HG02763 (cell line): ENCODE measurements around the gene ZNF765.
"Not testable (repeated sequence)": the region's sequence is repeated elsewhere in the genome, so short reads cannot be mapped to it uniquely, and the experiment has no call there.

Source experiments
- ATAC-seq: cut with Tn5 transposase; IDR thresholded peaks from one replicate; pipeline ENCODE4 v1.9.1; 2021; ENCODE audit warnings: mild to moderate bottlenecking, moderate library complexity; ENCODE audit not compliant: unreplicated experiment

Gene ZNF765

DNA sequence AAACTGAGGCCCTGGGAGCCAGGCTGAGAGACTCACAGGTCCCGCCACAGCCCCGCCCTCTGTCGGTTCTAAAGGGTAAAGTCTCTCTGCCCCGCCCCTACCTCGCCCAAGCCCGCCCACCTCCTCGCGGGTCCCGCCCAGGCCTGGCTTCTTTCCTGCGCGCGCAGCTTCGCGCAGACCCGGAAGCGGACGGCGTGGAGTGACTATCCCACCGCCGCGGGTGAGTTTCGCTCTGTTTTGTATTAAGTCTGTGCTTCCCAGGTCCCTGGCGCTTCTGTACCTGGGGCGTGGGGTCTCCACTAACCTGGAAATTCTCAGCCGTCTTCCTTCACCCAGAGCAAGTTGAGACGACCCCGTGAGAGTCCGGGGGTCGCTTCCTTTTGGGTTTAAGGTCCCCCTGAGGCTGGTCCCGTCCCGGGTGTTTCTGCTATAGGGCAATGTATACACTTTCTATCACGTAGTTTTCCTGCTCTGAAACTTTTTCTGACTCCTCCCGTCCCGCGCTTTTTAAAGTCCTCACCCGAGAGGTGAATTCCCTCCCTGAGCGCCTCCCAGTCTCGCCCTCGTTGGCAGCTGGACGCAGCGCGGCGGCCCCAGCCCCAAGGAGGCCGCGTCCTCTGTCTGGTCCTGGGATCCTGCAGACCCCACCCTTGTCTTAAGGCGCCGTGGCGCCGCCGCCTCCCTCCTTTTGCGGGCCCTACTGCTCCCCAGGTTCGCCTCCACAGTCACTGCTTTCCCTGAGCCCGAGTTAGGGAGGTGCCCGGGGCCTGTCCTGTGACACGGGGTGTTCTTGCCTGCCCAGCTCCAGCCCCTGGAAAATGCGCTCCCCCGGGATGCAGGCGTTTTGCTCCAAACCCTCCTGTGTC is at the start of gene ZNF765:
TSS of gene ZNF765 (plus strand) at position 176 of the 866 bp plus-strand sequence. CDS start 2,867 bp downstream, outside the sequence.
- ATAC-seq: peak; percentile 78

DNA sequence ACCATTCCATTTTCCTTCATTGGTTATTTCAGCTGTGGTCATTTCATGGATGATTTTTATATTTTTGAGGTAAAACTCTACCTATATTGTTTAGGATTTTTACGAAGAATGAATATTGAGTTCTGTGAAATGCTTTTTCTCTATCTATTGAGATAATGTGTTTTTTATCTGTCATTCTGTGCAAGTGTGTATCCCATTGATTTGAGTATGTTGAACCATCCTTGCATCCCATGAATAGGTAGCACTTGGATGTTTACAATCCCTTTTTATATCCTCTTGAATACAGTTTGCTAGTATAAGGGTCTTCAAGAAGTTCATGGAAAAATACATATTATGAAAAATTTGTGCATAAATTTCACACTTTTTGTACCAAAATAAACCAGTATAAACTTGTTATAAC is 39.2 kb upstream of the ZNF765 start:
- ATAC-seq: no peak

- ATAC-seq: no peak
Measured at GRCh38 chr19:53357821-53358581, 36.9 kb upstream of the ZNF765 start.

DNA sequence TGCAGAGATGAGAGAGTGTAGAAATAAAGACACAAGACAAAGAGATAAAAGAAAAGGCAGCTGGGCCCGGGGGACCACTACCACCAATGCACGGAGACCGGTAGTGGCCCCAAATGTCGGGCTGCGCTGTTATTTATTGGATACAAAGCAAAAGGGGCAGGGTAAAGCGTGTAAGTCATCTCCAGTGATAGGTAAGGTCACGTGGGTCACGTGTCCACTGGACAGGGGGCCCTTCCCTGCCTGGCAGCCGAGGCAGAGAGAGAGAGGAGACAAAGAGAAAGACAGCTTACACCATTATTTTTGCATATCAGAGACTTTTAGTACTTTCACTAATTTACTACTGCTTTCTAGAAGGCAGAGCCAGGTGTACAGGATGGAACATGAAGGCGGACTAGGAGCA is 34.9 kb upstream of the ZNF765 start:
- not testable (repeated sequence) for ATAC-seq

GRCh38 chr19:53365134-53365898 is 29.6 kb upstream of the ZNF765 start, which contains the start of gene ZNF525:
Gene ZNF525, plus strand, starts transcription at chr19:53365705. Its CDS starts 6,577 bp downstream, at chr19:53372282.
- ATAC-seq: peak; percentile 97

DNA sequence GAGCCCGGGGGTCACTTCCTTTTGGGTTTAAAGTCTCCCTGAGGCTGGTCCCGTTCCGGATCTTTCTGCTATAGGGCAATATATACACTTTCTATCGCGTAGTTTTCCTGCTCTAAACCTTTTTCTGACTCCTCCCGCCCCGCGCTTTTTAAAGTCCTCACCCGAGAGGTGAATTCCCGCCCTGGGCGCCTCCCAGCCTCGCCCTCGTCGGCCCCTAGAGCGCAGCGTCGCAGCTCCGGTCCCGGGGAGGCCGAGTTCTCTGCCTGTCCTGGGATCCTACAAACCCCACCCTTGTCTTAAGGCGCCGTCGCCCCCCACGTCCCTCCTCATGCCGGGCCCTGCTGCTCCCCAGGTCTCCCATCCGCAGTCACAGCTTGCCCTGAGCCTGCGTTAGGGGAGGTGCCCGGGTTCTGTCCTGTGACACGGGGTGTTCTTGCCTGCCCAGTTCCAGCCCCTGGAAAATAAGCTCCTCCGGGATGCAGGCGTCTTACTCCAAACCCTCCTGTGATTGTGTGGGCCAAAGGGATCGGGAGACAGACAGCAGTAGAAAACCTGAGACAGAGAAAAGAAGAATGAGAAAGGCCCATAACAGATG is 29.0 kb upstream of the ZNF765 start:
- ATAC-seq: peak; percentile 40

DNA sequence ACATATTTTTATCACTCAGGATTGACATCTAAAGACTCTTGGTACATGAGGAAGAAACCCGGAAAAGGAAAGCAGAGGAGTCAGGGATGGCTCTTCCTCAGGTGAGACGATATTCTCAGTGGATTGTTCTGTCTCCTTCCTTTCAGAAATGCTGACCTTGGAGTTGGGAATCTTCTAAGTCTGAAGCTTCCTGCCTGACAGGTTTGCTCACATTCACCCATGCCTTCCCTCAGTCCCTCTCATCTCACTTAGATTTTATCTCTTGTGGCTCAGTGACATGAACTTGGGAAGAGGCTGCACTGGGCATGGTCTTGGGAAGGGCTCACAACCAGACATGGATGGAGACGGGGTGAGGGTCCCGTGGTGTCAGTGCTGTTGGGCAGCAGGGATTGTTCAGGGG is 22.8 kb upstream of the ZNF765 start:
- ATAC-seq: no peak

GRCh38 chr19:53374288-53374687 is 20.7 kb upstream of the ZNF765 start:
- no peak for ATAC-seq

DNA sequence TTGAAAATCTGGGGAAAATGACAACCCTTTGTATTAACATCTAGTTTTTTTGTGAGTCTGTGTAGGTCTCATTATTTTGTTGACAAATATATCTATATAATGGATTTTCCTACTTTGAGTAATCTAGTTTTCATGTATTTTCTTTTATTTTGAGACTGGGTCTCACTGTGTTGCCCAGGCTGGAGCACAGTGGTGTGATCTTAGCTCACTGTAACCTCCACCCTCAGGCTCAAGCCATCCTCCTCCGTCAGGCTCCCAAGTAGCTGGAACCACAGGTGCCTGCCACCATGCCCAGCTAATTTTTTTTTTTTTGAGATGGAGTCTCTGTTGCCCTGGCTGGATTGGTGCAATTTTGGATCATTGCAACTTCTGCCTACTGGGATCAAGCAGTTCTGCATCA is 20.2 kb upstream of the ZNF765 start:
- ATAC-seq: no peak

GRCh38 chr19:53381376-53381775 is 13.6 kb upstream of the ZNF765 start:
- no peak for ATAC-seq

- ATAC-seq: no peak
Measured at GRCh38 chr19:53388168-53388567, 6.8 kb upstream of the ZNF765 start.

DNA sequence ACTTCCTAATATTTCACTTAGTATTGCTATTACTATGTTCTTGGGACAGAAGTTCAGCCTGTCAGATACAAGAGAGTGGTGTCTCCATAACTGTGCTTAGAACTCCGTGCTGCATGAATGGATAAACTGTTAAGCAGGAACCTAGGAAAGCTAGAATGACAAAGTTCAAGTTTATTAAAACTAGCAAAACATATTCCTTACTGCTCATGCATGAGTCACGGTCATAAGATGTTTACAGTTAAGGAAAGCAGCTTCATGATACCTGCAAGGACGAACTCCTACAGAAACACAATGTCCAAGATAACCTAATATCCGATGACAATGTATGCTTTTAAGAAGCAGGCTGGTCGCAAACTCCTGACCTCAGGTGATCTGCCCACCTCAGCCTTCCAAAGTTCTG is 6.0 kb upstream of the ZNF765 start:
- no peak for ATAC-seq

GRCh38 chr19:53389571-53389970 is 5.4 kb upstream of the ZNF765 start:
- no peak for ATAC-seq

- no peak for ATAC-seq
Measured at GRCh38 chr19:53389978-53390377, 5.0 kb upstream of the ZNF765 start.

- no peak for ATAC-seq
Measured at GRCh38 chr19:53394522-53394973, 401 bp upstream of the ZNF765 start.

DNA sequence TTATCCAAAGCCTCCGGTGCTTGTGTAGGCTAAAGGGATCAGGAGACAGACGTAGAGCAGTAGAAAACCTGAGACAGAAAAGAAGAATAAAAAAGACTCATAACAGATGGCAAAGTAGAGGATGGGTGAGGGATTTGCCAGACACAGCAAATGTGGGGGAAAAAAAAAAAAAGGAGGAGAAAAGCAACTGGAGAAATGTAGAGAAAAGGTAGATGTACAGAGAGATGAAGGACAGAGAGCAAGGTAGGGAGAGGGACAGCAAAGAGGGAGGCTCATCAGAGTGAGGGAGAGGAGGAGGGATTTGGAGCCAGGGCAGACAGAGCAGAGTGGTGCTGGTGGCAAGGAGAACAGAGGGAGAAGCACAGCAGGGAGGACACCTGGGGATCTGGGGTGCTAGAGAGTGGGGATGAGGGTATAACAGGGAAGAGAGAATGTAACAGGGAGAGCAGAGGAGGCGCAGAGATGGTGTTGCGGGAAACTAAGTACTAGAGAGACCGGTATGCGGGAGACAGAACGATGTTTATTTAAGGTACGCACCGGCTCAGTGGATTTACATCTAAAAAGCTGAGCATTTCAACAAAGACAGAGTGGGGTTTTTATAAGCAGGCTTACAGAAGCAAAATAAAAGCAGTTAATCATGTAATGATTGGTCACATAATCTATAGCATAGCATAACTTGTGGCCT is 1.0 kb downstream of the ZNF765 start:
- not testable (repeated sequence) for ATAC-seq

GRCh38 chr19:53396525-53396868 is 1.5 kb downstream of the ZNF765 start:
- ATAC-seq: no peak

DNA sequence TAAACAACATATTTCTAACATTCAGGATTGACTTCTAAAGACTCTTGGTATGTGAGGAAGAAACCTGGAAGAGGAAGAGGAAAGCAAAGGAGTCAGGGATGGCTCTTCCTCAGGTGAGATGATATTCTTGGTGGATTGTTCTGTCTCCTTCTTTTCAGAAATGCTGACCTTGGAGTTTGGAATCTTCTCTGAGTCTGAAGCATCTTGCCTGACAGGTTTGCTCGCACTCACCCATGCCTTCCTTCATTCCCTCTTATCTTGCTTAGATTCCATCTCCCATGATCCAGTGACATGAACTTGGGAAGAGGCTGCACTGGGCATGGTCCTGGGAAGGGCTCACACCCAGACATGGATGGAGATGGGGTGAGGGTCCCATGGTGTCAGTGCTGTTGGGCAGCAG is 3.0 kb downstream of the ZNF765 start:
- ATAC-seq: not testable (repeated sequence)

- no peak for ATAC-seq
Measured at GRCh38 chr19:53409505-53410204, 14.7 kb downstream of the ZNF765 start.
